Measurements from ENCODE around the gene VMP1.
"Not testable (repeated sequence)": the region's sequence is repeated elsewhere in the genome, so short reads cannot be mapped to it uniquely, and the experiment has no call there.

The VMP1 gene

GRCh38 chr17:59853168-59853918 is 145.9 kb downstream of the VMP1 start:
- in situ Hi-C loops (cut with HindIII; ENCODE audit: low sequenced_read_pairs) = no loop called here
- TF ChIP-seq CTCF (IDR thresholded peaks at IDR 0.05; ENCODE audit: low read depth, low read length) = peak; percentile 64
- peak; percentile 97 for DNase-seq (ENCODE audit: low read depth, low spot score)
- no peak overlapping the region for H3K4me3 ChIP-seq (ENCODE audit: low read depth, low read length)

- in situ Hi-C loops (cut with HindIII; ENCODE audit: low sequenced_read_pairs); H3K4me3 ChIP-seq (ENCODE audit: low read depth, low read length); DNase-seq (ENCODE audit: low read depth, low spot score): not testable (repeated sequence)
These were observed 146.7 kb downstream of the VMP1 start for GRCh38 chr17:59853919-59854729.

GRCh38 chr17:59856859-59857794 is 149.7 kb downstream of the VMP1 start:
- TF ChIP-seq CTCF (IDR thresholded peaks at IDR 0.05; ENCODE audit: low read depth, low read length) = no peak
- DNase-seq (ENCODE audit: low read depth, low spot score) = no peak
- in situ Hi-C loops (cut with HindIII; ENCODE audit: low sequenced_read_pairs) = no loop called here
- no peak overlapping the region for H3K4me3 ChIP-seq (ENCODE audit: low read depth, low read length)

- in situ Hi-C loops (cut with HindIII; ENCODE audit: low sequenced_read_pairs) = no loop called here
- no peak for TF ChIP-seq CTCF (IDR thresholded peaks at IDR 0.05; ENCODE audit: low read depth, low read length)
- no peak overlapping the region for H3K4me3 ChIP-seq (ENCODE audit: low read depth, low read length)
- peak; percentile 27 for DNase-seq (ENCODE audit: low read depth, low spot score)
These were observed 150.8 kb downstream of the VMP1 start for GRCh38 chr17:59858167-59858816.

- no peak for TF ChIP-seq CTCF (IDR thresholded peaks at IDR 0.05; ENCODE audit: low read depth, low read length)
- DNase-seq (ENCODE audit: low read depth, low spot score) = no peak
- H3K4me3 ChIP-seq (ENCODE audit: low read depth, low read length) = no peak overlapping the region
- in situ Hi-C loops (cut with HindIII; ENCODE audit: low sequenced_read_pairs) = no loop called here
These were observed 151.5 kb downstream of the VMP1 start for GRCh38 chr17:59858932-59859331.

- no peak overlapping the region for H3K4me3 ChIP-seq (ENCODE audit: low read depth, low read length)
- in situ Hi-C loops (cut with HindIII; ENCODE audit: low sequenced_read_pairs) = no loop called here
- peak; percentile 53 for TF ChIP-seq CTCF (IDR thresholded peaks at IDR 0.05; ENCODE audit: low read depth, low read length)
- DNase-seq (ENCODE audit: low read depth, low spot score) = peak; percentile 80
These were observed 152.1 kb downstream of the VMP1 start for GRCh38 chr17:59859444-59860025.

Data from astrocyte of the spinal cord (primary cell).